ENCODE data around the gene KRT1.

- no peak for TF ChIP-seq POLR2A (IDR thresholded peaks at IDR 0.05)
- TF ChIP-seq POLR2AphosphoS5 (IDR thresholded peaks at IDR 0.05) = no peak
- TF ChIP-seq, protein P1, sequence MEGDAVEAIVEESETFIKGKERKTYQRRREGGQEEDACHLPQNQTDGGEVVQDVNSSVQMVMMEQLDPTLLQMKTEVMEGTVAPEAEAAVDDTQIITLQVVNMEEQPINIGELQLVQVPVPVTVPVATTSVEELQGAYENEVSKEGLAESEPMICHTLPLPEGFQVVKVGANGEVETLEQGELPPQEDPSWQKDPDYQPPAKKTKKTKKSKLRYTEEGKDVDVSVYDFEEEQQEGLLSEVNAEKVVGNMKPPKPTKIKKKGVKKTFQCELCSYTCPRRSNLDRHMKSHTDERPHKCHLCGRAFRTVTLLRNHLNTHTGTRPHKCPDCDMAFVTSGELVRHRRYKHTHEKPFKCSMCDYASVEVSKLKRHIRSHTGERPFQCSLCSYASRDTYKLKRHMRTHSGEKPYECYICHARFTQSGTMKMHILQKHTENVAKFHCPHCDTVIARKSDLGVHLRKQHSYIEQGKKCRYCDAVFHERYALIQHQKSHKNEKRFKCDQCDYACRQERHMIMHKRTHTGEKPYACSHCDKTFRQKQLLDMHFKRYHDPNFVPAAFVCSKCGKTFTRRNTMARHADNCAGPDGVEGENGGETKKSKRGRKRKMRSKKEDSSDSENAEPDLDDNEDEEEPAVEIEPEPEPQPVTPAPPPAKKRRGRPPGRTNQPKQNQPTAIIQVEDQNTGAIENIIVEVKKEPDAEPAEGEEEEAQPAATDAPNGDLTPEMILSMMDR (IDR thresholded peaks at IDR 0.05) = no peak
Observed at GRCh38 chr12:52647601-52648000, 32.6 kb downstream of the KRT1 start.

Data from suprapubic skin (tissue), 4 donors.